ENCODE results near the gene OR2F2.

DNA sequence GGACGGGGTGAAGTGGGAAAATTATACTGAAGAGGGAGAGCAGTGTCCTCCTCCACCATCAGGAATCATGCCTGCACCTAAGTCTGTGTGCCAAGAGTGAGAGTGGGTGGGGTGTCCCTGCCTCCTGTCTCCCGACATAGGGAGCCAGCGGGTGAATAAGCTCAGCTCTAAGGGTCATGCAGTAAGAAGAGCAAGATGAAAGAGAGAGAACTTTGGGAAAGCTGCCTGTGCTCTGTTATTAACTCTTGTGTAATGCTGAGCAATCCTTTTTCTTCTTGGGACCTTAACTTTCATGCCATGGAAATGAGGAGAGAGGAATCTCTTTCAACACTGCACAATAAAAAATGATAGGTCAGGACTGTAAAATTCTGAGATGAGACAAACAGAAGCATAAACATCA lies 25.2 kb upstream of the OR2F2 start:
- no peak for TF ChIP-seq POLR2A (IDR thresholded peaks at IDR 0.05; ENCODE audit: low read depth, low read length)
- TF ChIP-seq TAF1 (IDR thresholded peaks at IDR 0.05; ENCODE audit: low read depth, low read length): no peak
